CD4-positive, CD25-positive, alpha-beta regulatory T cell (primary cell): ENCODE results near the gene HNRNPM. TPM values are rescaled to one million over a fixed set of nuclear protein-coding genes. Genes with fewer than 3 reads are reported as not detected.

Experiments
- ATAC-seq, 2 donors: fragments of 150-1000 bp; cut with Tn5 transposase; one replicate each; pipeline ENCODE4 v1.10.0; 2021; ENCODE audit warnings: low read depth in 2 of 2, moderate number of reproducible peaks in 2 of 2, moderate library complexity in 1 of 2
- DNase-seq, 3 donors: peaks; one replicate each; pipeline versions ENCODE4 v3.0.0 to v3.0.0-alpha.2; 2012 to 2022; ENCODE audit warnings: mixed read lengths in 1 of 3
- H3K27ac ChIP-seq: one replicate; pipeline ENCODE4 v1.7.0; 2013; ENCODE audit warnings: mild to moderate bottlenecking, low read length; ENCODE audit not compliant: insufficient read depth, poor library complexity, severe bottlenecking
- H3K27me3 ChIP-seq: one replicate; pipeline ENCODE4 v1.7.0; 2013; ENCODE audit warnings: low read length; ENCODE audit not compliant: control insufficient read depth, insufficient read depth
- H3K36me3 ChIP-seq: one replicate; pipeline ENCODE4 v1.7.0; 2013; ENCODE audit warnings: mild to moderate bottlenecking, low read length, moderate library complexity; ENCODE audit not compliant: control insufficient read depth, insufficient read depth
- H3K4me1 ChIP-seq: 2 replicates; pipeline ENCODE4 v1.7.0; 2013; ENCODE audit warnings: mild to moderate bottlenecking, low read length; ENCODE audit not compliant: insufficient read depth, control insufficient read depth, poor library complexity, severe bottlenecking
- H3K4me3 ChIP-seq: one replicate; pipeline ENCODE4 v1.7.0; 2013; ENCODE audit warnings: low read depth, mild to moderate bottlenecking, low read length, moderate library complexity
- H3K9me3 ChIP-seq, 2 experiments: 1 replicate in 1 of 2; 2 replicates in 1 of 2; pipeline ENCODE4 v1.7.0; 2013; ENCODE audit warnings: low read length in 2 of 2, mild to moderate bottlenecking in 1 of 2, moderate library complexity in 1 of 2; ENCODE audit not compliant: control insufficient read depth in 2 of 2
- H3K27ac Mint-ChIP-seq, 3 donors: one replicate each; pipeline ENCODE4 v1.8.0; 2020 to 2022; ENCODE audit warnings: mild to moderate bottlenecking in 3 of 3, mixed read lengths in 3 of 3, moderate library complexity in 2 of 3
- H3K27me3 Mint-ChIP-seq: one replicate; pipeline ENCODE4 v1.8.0; 2022; ENCODE audit warnings: mild to moderate bottlenecking, mixed read lengths
- H3K36me3 Mint-ChIP-seq: one replicate; pipeline ENCODE4 v1.8.0; 2020; ENCODE audit warnings: mixed read lengths
- H3K4me1 Mint-ChIP-seq, 4 donors: one replicate each; pipeline ENCODE4 v1.8.0; 2020 to 2022; ENCODE audit warnings: mixed read lengths in 4 of 4, mild to moderate bottlenecking in 1 of 4
- H3K4me3 Mint-ChIP-seq, 4 donors: one replicate each; pipeline ENCODE4 v1.8.0; 2020 to 2022; ENCODE audit warnings: mild to moderate bottlenecking in 4 of 4, mixed read lengths in 4 of 4, moderate library complexity in 3 of 4
- H3K9me3 Mint-ChIP-seq, 7 donors: one replicate each; pipeline ENCODE4 v1.8.0; 2020 to 2022; ENCODE audit warnings: mixed read lengths in 7 of 7, mild to moderate bottlenecking in 3 of 7, moderate library complexity in 2 of 7
- polyA plus RNA-seq, 4 donors: library from polyadenylated mRNA; unstranded; fragments of 300-500 nt; fragmentation: Illumina TruSeq; gene quantifications; one replicate each; pipeline ENCODE4 v1.2.3, GENCODE V29; 2021
- total RNA-seq: library from RNA; stranded (reverse); gene quantifications from one replicate; pipeline ENCODE4 v1.2.3, GENCODE V29; 2022

The HNRNPM gene
- total and polyA plus RNA-seq, 5 donors from 2014 or later, result 161 to 263 (median 184) TPM

DNA sequence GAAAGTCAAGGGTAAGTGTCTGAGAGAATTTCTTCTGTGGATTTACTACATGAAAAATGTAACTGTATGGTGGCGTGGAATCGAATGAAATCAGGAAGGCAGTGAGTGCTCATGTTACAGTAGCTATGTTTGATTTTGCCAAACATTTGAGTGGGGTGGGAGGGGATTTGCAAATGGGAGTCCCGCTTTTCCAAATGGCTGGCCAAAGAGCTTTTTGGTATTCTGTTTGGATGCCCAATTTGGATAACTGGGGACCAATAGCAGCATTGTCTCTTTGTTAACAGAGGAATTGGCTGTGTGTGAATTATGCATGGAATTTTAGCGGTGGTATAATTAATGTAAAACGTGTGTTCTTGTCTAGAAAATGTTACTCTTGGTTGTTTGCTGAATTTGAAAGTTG lies 17.8 kb downstream of the HNRNPM start:
- peaks cover 77% of the 10 kb centered on the region for H3K36me3 ChIP-seq
- ATAC-seq, result no peak
- Mint-ChIP-seq H3K4me3 (no peak overlapping the region), H3K36me3 (peaks cover 51% of the 10 kb centered on the region), H3K27me3 (no peaks in the 10 kb centered on the region), H3K27ac (peak overlapping the region in 1 of 3 donors; percentile 0), H3K4me1 (peaks cover 39 to 68% (median 48%) of the 10 kb centered on the region in 4 donors), H3K9me3 (no peaks in the 10 kb centered on the region)
- no peaks in the 10 kb centered on the region for H3K27me3 ChIP-seq
- no peak overlapping the region for H3K27ac ChIP-seq
- no peak overlapping the region for H3K4me3 ChIP-seq
- no peak for DNase-seq
- H3K4me1 ChIP-seq, result peaks cover 18% of the 10 kb centered on the region
- H3K9me3 ChIP-seq, result no peaks in the 10 kb centered on the region

DNA sequence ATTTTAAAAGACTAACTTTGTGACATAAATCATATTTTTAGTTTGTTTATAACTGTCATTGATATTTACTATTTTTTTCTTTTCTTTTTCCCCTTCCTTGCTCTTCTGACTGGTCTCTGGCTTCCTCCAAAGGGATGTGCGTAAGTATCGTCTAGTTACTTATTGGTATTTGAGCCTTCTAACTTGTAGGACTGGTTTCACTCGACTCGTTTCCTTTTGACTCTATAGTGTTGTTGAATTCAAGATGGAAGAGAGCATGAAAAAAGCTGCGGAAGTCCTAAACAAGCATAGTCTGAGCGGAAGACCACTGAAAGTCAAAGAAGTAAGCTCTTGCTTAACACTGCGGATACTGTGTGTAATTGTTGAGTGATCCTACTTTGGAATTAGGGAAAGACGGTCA lies 18.6 kb downstream of the HNRNPM start:
- no peaks in the 10 kb centered on the region for H3K27me3 Mint-ChIP-seq
- Histone ChIP-seq H3K36me3 (peaks cover 77% of the 10 kb centered on the region), H3K4me1 (peaks cover 12% of the 10 kb centered on the region), H3K9me3 (no peaks in the 10 kb centered on the region), H3K27me3 (no peaks in the 10 kb centered on the region), H3K4me3 (no peak overlapping the region), H3K27ac (no peak overlapping the region)
- H3K4me3 Mint-ChIP-seq, result no peak overlapping the region
- peaks cover 57% of the 10 kb centered on the region for H3K36me3 Mint-ChIP-seq
- peaks cover 36 to 61% (median 41%) of the 10 kb centered on the region in 4 donors for H3K4me1 Mint-ChIP-seq
- no peak for ATAC-seq
- H3K9me3 Mint-ChIP-seq, result no peaks in the 10 kb centered on the region
- no peak overlapping the region for H3K27ac Mint-ChIP-seq
- DNase-seq, result no peak

DNA sequence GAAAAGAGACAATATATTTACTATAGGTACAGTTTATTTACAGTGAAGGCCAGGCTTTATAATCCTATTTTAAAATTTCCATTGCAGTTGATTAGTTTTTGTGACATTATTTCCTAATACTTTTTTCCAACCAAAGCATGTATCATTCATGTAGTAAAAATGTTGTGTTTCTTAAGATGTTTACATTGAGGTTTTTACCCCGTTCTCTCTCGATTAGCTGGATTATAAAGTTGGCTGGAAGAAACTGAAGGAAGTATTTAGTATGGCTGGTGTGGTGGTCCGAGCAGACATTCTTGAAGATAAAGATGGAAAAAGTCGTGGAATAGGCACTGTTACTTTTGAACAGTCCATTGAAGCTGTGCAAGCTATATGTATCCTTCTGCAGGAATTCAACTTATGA lies 21.2 kb downstream of the HNRNPM start:
- no peak overlapping the region for H3K4me3 Mint-ChIP-seq
- Histone ChIP-seq H3K27ac (no peak overlapping the region), H3K4me1 (peaks cover under 1% of the 10 kb centered on the region), H3K9me3 (no peaks in the 10 kb centered on the region), H3K4me3 (no peak overlapping the region), H3K27me3 (no peaks in the 10 kb centered on the region), H3K36me3 (peaks cover 90% of the 10 kb centered on the region)
- no peaks in the 10 kb centered on the region for H3K27me3 Mint-ChIP-seq
- peak overlapping the region in 1 of 3 donors; percentile 25 for H3K27ac Mint-ChIP-seq
- H3K36me3 Mint-ChIP-seq, result peaks cover 60% of the 10 kb centered on the region
- ATAC-seq (no peak), DNase-seq (no peak)
- peaks cover 15 to 34% (median 23%) of the 10 kb centered on the region in 4 donors for H3K4me1 Mint-ChIP-seq
- no peaks in the 10 kb centered on the region for H3K9me3 Mint-ChIP-seq

DNA sequence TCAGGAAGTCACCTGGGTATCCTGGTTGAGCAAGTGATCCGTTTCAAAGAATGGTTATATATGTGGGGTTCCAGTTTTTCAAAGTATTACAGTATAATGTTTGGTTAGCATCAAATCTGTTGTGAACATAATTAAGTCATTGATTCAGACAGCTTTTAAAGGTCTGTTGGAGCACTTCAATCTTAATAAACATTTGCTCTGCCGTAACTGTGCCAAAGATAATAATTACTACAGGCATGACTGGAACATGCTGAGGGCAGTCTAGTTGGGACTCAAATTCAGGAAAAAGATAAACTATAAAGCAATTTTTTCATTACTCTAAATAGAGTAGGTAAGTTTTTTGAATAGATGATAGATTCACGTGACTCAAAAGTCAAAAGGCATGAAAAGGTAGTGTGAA lies 23.3 kb downstream of the HNRNPM start:
- Mint-ChIP-seq H3K4me1 (peaks cover 5 to 19% (median 12%) of the 10 kb centered on the region in 4 donors), H3K4me3 (no peak overlapping the region), H3K9me3 (no peaks in the 10 kb centered on the region), H3K36me3 (peaks cover 61% of the 10 kb centered on the region), H3K27ac (peak overlapping the region in 1 of 3 donors; percentile 28), H3K27me3 (no peaks in the 10 kb centered on the region)
- no peaks in the 10 kb centered on the region for H3K4me1 ChIP-seq
- H3K4me3 ChIP-seq, result no peak overlapping the region
- H3K36me3 ChIP-seq, result peaks cover 97% of the 10 kb centered on the region
- no peaks in the 10 kb centered on the region for H3K27me3 ChIP-seq
- no peak for ATAC-seq
- H3K9me3 ChIP-seq, result no peaks in the 10 kb centered on the region
- no peak overlapping the region for H3K27ac ChIP-seq
- DNase-seq, result no peak

DNA sequence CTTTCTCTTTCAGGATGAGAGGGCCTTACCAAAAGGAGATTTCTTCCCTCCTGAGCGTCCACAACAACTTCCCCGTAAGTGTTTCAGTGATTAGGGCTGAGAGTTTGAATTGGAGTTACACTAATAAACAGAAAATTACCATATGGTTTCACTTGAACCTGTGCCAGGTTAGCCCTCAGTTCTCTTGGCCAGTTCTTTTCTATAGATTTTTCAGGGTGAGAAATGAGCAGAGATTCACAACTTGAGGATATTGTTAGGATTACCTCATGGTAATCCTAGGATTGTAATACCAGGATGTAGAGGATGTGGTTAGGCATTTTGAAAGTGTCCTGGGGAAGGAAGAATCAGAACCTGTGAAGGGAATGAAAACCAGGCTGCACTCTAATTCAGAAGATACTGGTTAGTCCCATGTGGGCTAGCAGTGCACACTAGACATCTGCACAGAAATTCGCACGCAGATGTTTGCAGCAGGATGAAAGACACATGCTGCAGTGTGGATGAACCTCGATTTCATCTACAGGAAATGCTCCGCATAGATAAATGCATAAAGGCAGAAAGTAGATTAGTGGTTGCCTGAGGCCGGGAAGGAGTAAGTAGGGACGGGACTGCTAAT lies 24.1 kb downstream of the HNRNPM start:
- peak overlapping the region in 1 of 4 donors; percentile 18 for H3K4me3 Mint-ChIP-seq
- peaks cover 3 to 21% (median 12%) of the 10 kb centered on the region in 4 donors for H3K4me1 Mint-ChIP-seq

DNA sequence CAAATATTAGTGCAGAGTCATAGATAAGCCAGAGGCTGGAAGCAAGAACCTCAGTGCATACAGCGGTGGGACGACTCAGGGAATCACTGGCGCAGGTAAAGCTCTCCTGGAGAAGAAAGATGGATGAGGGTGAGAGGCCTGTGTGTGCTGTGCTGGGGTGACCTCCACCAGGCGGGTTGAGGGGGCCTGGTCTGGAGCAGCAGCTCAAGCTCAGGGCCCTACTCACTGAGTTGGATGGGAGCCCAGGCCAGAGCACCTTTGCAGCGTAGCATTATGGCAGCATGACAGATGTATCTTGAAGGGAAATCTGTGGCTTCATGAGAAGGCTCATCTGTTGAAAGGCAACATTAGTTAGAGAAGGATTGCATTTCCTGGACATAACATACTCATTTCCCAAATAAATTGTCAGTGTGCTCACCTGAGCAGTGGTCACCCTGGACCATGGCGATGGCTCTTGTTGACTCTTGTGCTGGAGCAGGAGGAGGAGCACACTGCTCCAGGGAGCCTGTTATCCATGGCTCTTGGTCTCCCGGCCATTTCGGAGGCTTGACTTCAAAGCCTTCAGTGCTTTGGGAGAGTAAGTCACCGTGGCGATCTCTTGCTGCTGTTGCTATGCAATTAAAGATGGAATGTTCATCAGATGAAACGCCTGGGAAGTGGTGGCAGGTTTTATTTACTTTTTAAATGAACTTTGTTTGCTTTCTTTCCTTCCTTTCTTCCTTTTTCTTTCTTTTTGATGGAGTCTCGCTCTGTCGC lies 25.0 kb downstream of the HNRNPM start:
- peak overlapping the region in 1 of 4 donors; percentile 18 for H3K4me3 Mint-ChIP-seq
- ATAC-seq (no peak), DNase-seq (no peak)
- Histone ChIP-seq H3K27me3 (no peaks in the 10 kb centered on the region), H3K4me3 (no peak overlapping the region), H3K9me3 (no peaks in the 10 kb centered on the region), H3K36me3 (peaks cover 95% of the 10 kb centered on the region), H3K27ac (no peak overlapping the region), H3K4me1 (no peaks in the 10 kb centered on the region)
- no peaks in the 10 kb centered on the region for H3K9me3 Mint-ChIP-seq
- peaks cover 10 to 24% (median 14%) of the 10 kb centered on the region in 4 donors for H3K4me1 Mint-ChIP-seq
- peaks cover 63% of the 10 kb centered on the region for H3K36me3 Mint-ChIP-seq
- peak overlapping the region in 2 of 3 donors; percentile 23 to 63 for H3K27ac Mint-ChIP-seq
- H3K27me3 Mint-ChIP-seq, result no peaks in the 10 kb centered on the region

More for the DNA sequence above, 24.1 kb downstream of the HNRNPM start:
- no peaks in the 10 kb centered on the region for H3K4me1 ChIP-seq
- ATAC-seq (no peak), DNase-seq (no peak)
- no peaks in the 10 kb centered on the region for H3K27me3 Mint-ChIP-seq
- H3K9me3 Mint-ChIP-seq, result no peaks in the 10 kb centered on the region
- H3K36me3 Mint-ChIP-seq, result peaks cover 63% of the 10 kb centered on the region
- H3K27me3 ChIP-seq, result no peaks in the 10 kb centered on the region
- peak overlapping the region in 2 of 3 donors; percentile 36 to 51 for H3K27ac Mint-ChIP-seq
- no peaks in the 10 kb centered on the region for H3K9me3 ChIP-seq
- H3K36me3 ChIP-seq, result peaks cover 95% of the 10 kb centered on the region
- no peak overlapping the region for H3K27ac ChIP-seq
- no peak overlapping the region for H3K4me3 ChIP-seq

DNA sequence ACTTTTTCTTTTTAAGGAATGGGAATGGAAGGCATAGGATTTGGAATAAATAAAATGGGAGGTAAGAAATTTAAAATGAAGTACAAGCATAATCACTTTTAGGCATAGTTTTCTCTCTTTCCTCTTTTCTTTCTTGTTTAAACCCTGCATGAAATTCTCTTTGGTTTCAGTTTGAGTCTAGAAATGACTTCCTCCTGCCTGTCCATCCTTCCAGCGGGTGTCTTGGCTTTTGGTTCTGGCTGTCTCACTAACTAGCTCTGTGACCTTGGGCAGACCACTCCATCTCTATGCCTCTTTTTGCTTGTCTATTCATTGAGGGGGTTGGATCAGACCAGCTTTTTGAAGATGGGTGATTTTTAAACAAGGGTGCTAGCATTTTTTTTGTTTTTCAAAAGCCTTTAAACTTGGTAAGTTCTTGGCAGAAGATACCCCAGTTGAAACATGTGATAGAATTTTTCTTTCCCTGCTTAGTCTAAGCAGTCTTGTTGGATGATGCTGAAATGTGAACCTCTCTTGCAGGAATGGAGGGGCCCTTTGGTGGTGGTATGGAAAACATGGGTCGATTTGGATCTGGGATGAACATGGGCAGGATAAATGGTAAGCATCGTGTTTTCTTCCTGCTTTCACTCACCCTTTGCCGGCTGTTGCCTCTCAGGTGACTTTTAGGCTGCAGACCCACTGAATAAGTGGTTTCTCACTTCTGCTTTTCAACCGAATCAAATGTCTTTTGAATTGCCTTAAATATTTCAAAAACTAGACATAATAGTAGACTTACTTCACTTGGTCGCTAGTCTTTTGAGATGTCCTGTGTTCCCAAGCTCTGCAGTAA lies 29.1 kb downstream of the HNRNPM start:
- peak in 1 of 3 donors; percentile 28 for DNase-seq
- peaks cover 5% of the 10 kb centered on the region for H3K4me1 ChIP-seq
- no peaks in the 10 kb centered on the region for H3K27me3 Mint-ChIP-seq

More for the DNA sequence above, 29.1 kb downstream of the HNRNPM start:
- no peak overlapping the region for H3K27ac ChIP-seq
- Mint-ChIP-seq H3K4me3 (peak overlapping the region in 1 of 4 donors; percentile 66), H3K27ac (peak overlapping the region; percentile 42 to 94 (median 43)), H3K36me3 (peaks cover 53% of the 10 kb centered on the region), H3K4me1 (peaks cover 18 to 39% (median 23%) of the 10 kb centered on the region in 4 donors), H3K9me3 (no peaks in the 10 kb centered on the region)
- H3K9me3 ChIP-seq, result no peaks in the 10 kb centered on the region
- no peaks in the 10 kb centered on the region for H3K27me3 ChIP-seq
- no peak overlapping the region for H3K4me3 ChIP-seq
- peaks cover 95% of the 10 kb centered on the region for H3K36me3 ChIP-seq
- ATAC-seq, result no peak
